Suprapubic skin (tissue), 4 donors: ENCODE results near the gene TLE1. TPM values are rescaled to one million over a fixed set of nuclear protein-coding genes. Genes with fewer than 3 reads are reported as not detected.

Experiments used
- DNase-seq, 2 donors: peaks; one replicate each; pipeline ENCODE4 v3.0.0-alpha.2; 2019; ENCODE audit warnings: low spot score in 2 of 2
- H3K27ac ChIP-seq: fragments of 200-600 bp; sonication (generic); one replicate; pipeline ENCODE4 v1.5.1; 2019
- H3K27me3 ChIP-seq: fragments of 200-600 bp; sonication (generic); one replicate; pipeline ENCODE4 v1.5.1; 2019
- H3K36me3 ChIP-seq: fragments of 200-600 bp; sonication (generic); one replicate; pipeline ENCODE4 v1.5.1; 2019
- H3K4me1 ChIP-seq: fragments of 200-600 bp; sonication (generic); one replicate; pipeline ENCODE4 v1.5.1; 2019
- H3K4me3 ChIP-seq: fragments of 200-600 bp; sonication (generic); one replicate; pipeline ENCODE4 v1.5.1; 2019; ENCODE audit warnings: mild to moderate bottlenecking
- H3K9me3 ChIP-seq: fragments of 200-600 bp; sonication (generic); one replicate; pipeline ENCODE4 v1.5.1; 2019
- EP300 ChIP-seq: sonication (generic); formaldehyde crosslinking; IDR thresholded peaks from one replicate; pipeline ENCODE4 v1.6.1; 2017; ENCODE audit warnings: antibody characterized with exemption
- POLR2A ChIP-seq, 2 donors: fragments of 450-650 bp; IDR thresholded peaks; one replicate each; pipeline ENCODE4 v1.6.1; 2017; ENCODE audit warnings: antibody characterized with exemption in 2 of 2, mild to moderate bottlenecking in 2 of 2, moderate library complexity in 2 of 2
- POLR2AphosphoS5 ChIP-seq, 3 donors: sonication (generic); formaldehyde crosslinking; IDR thresholded peaks; one replicate each; pipeline ENCODE4 v1.6.1; 2017; ENCODE audit warnings: antibody characterized with exemption in 3 of 3
- WGBS: methylation state at CpG from one replicate; pipeline ENCODE4 v1.1.5; 2018; 5-methylcytosine and 5-hydroxymethylcytosine counted together
- total RNA-seq, 4 donors: library from RNA; depleted of rRNA; stranded (reverse); fragments of >200 nt; gene quantifications; one replicate each; pipeline ENCODE4 v1.1.0, GENCODE V29; 2016
- TF ChIP-seq, protein P1 (sequence below), 2 donors: fragments of 200-600 bp in 1 of 2; fragments of 450-650 bp in 1 of 2; sonication (generic) in 1 of 2; IDR thresholded peaks; one replicate each; pipeline ENCODE4 v1.5.1; 2016 to 2019; ENCODE audit warnings: antibody characterized with exemption in 2 of 2, mild to moderate bottlenecking in 1 of 2, moderate library complexity in 1 of 2

Gene TLE1
- total RNA-seq, 4 donors from 2014 or later: 34.8 to 73.5 (median 47.5) TPM

DNA sequence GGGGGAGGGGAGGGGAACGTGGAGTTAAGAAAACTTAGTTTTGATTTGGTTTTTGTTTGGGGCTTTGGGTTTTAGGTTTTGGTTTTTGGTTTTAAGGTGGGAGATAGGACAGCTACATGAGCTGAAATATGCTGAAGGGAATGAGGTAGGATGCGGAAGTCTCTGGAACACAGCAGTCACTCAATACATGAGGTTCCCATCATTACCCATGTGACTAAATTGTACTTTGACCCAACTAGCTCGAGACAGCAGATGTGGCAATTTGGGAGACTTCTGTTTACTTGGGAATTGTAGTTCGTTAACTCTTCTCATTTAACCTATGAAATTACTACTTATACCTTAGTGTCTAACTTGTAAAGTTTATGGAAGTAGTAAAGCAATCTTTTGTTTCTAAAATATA lies 124.2 kb downstream of the TLE1 start:
- Histone ChIP-seq H3K27me3 (no peaks in the 10 kb centered on the region), H3K9me3 (no peaks in the 10 kb centered on the region), H3K27ac (no peak overlapping the region), H3K4me1 (no peaks in the 10 kb centered on the region), H3K4me3 (no peak overlapping the region), H3K36me3 (no peaks in the 10 kb centered on the region)
- 69% methylated on average over 4 of the region's 4 CpGs for WGBS
- no peak for TF ChIP-seq POLR2AphosphoS5 (IDR thresholded peaks at IDR 0.05)
- TF ChIP-seq, protein P1, sequence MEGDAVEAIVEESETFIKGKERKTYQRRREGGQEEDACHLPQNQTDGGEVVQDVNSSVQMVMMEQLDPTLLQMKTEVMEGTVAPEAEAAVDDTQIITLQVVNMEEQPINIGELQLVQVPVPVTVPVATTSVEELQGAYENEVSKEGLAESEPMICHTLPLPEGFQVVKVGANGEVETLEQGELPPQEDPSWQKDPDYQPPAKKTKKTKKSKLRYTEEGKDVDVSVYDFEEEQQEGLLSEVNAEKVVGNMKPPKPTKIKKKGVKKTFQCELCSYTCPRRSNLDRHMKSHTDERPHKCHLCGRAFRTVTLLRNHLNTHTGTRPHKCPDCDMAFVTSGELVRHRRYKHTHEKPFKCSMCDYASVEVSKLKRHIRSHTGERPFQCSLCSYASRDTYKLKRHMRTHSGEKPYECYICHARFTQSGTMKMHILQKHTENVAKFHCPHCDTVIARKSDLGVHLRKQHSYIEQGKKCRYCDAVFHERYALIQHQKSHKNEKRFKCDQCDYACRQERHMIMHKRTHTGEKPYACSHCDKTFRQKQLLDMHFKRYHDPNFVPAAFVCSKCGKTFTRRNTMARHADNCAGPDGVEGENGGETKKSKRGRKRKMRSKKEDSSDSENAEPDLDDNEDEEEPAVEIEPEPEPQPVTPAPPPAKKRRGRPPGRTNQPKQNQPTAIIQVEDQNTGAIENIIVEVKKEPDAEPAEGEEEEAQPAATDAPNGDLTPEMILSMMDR (IDR thresholded peaks at IDR 0.05): no peak
- TF ChIP-seq EP300: no peak
- no peak for TF ChIP-seq POLR2A (IDR thresholded peaks at IDR 0.05)
- no peak for DNase-seq

DNA sequence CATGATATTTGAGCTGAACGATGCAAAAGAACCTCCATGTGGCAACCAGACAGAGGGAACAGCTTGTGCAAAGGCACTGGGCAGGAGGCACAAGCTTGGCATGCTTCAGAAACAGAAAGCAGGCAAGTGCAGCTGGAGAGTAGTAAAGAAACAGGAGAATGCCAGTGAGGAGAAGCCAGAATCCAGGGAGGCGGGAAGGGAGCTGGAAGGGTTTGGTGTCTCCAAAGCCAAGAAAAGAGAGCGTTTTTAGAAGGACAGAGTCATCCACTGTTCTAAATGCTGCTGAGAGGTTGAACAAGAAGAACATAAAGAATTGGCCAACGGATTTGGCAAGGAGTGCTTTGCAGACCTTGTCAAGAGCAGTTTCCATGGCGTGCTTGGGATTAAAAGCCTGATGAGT lies 124.7 kb downstream of the TLE1 start:
- TF ChIP-seq, protein P1 (IDR thresholded peaks at IDR 0.05): no peak
- no peak for TF ChIP-seq EP300
- TF ChIP-seq POLR2AphosphoS5 (IDR thresholded peaks at IDR 0.05): no peak
- TF ChIP-seq POLR2A (IDR thresholded peaks at IDR 0.05): no peak
- 56% methylated on average over 5 of the region's 5 CpGs for WGBS
- H3K27me3 ChIP-seq: no peaks in the 10 kb centered on the region
- no peak overlapping the region for H3K4me3 ChIP-seq
- DNase-seq: no peak
- H3K36me3 ChIP-seq: no peaks in the 10 kb centered on the region
- H3K9me3 ChIP-seq: no peaks in the 10 kb centered on the region
- H3K4me1 ChIP-seq: no peaks in the 10 kb centered on the region
- peak overlapping the region; percentile 34 for H3K27ac ChIP-seq

- no peak overlapping the region for H3K27ac ChIP-seq
Measured at GRCh38 chr9:81563739-81564138, 125.6 kb downstream of the TLE1 start.

GRCh38 chr9:81563020-81563407 lies 126.3 kb downstream of the TLE1 start:
- TF ChIP-seq POLR2A (IDR thresholded peaks at IDR 0.05): no peak
- TF ChIP-seq, protein P1 (IDR thresholded peaks at IDR 0.05): no peak
- TF ChIP-seq POLR2AphosphoS5 (IDR thresholded peaks at IDR 0.05): no peak
- no peak for TF ChIP-seq EP300
- H3K4me3 ChIP-seq: no peak overlapping the region
- no peak overlapping the region for H3K27ac ChIP-seq
- no peaks in the 10 kb centered on the region for H3K9me3 ChIP-seq
- 95% methylated on average over 4 of the region's 4 CpGs for WGBS
- no peaks in the 10 kb centered on the region for H3K27me3 ChIP-seq
- H3K4me1 ChIP-seq: peaks cover 9% of the 10 kb centered on the region
- H3K36me3 ChIP-seq: no peaks in the 10 kb centered on the region
- no peak for DNase-seq

More at GRCh38 chr9:81563739-81564138, 125.6 kb downstream of the TLE1 start:
- Histone ChIP-seq H3K9me3 (no peaks in the 10 kb centered on the region), H3K27me3 (no peaks in the 10 kb centered on the region), H3K4me1 (peaks cover 2% of the 10 kb centered on the region), H3K36me3 (no peaks in the 10 kb centered on the region), H3K4me3 (no peak overlapping the region)
- no peak for DNase-seq
- 98% methylated on average over 2 of the region's 2 CpGs for WGBS
- TF ChIP-seq EP300: no peak
- TF ChIP-seq POLR2AphosphoS5 (IDR thresholded peaks at IDR 0.05): no peak
- no peak for TF ChIP-seq POLR2A (IDR thresholded peaks at IDR 0.05)
- TF ChIP-seq, protein P1 (IDR thresholded peaks at IDR 0.05): no peak

GRCh38 chr9:81562231-81563019 lies 126.9 kb downstream of the TLE1 start:
- H3K4me1 ChIP-seq: peaks cover 15% of the 10 kb centered on the region
- WGBS: 68% methylated on average over 10 of the region's 10 CpGs
- peak in 1 of 3 donors; percentile 36 for TF ChIP-seq POLR2AphosphoS5 (IDR thresholded peaks at IDR 0.05)
- TF ChIP-seq EP300: no peak
- no peaks in the 10 kb centered on the region for H3K36me3 ChIP-seq
- H3K27me3 ChIP-seq: no peaks in the 10 kb centered on the region
- H3K9me3 ChIP-seq: no peaks in the 10 kb centered on the region
- no peak overlapping the region for H3K27ac ChIP-seq
- DNase-seq: peak in 1 of 2 donors; percentile 77
- no peak overlapping the region for H3K4me3 ChIP-seq
